Measurements from ENCODE around the gene USP17L12.
"Not testable (repeated sequence)": the region's sequence is repeated elsewhere in the genome, so short reads cannot be mapped to it uniquely, and the experiment has no call there.

The USP17L12 gene, protein sequence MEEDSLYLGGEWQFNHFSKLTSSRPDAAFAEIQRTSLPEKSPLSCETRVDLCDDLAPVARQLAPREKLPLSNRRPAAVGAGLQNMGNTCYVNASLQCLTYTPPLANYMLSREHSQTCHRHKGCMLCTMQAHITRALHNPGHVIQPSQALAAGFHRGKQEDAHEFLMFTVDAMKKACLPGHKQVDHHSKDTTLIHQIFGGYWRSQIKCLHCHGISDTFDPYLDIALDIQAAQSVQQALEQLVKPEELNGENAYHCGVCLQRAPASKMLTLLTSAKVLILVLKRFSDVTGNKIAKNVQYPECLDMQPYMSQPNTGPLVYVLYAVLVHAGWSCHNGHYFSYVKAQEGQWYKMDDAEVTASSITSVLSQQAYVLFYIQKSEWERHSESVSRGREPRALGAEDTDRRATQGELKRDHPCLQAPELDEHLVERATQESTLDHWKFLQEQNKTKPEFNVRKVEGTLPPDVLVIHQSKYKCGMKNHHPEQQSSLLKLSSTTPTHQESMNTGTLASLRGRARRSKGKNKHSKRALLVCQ

DNA sequence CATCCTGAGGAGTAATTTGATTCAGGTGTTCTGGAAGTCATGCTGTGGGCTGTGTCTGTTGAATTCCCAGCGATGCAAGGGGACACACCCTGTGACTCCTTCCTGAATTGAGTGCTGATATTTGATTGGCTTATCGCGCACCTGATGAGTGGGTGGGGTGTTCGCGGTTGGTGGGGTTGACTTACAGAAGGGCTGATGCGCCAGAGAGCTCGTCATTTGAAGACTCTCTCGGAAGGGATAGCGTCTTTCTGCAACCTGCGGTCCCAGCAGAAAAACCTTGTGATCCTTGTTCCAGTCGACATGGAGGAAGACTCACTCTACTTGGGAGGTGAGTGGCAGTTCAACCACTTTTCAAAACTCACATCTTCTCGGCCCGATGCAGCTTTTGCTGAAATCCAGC is at the start of gene USP17L12:
USP17L12 (plus strand) TSS at position 301 of the 400 bp plus-strand sequence; CDS start at position 301, 0 bp downstream.
- not testable (repeated sequence) for DNase-seq

DNA sequence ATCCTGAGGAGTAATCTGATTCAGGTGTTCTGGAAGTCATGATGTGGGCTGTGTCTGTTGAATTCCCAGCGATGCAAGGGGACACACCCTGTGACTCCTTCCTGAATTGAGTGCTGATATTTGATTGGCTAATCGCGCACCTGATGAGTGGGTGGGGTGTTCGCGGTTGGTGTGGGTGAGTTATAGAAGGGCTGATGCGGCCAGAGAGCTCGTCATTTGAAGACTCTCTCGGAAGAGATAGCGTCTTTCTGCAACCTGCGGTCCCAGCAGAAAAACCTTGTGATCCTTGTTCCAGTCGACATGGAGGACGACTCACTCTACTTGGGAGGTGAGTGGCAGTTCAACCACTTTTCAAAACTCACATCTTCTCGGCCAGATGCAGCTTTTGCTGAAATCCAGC is 9.6 kb upstream of the USP17L12 start, which contains the start of gene USP17L10:
USP17L10 (plus strand) TSS at position 301 of the 400 bp plus-strand sequence; CDS start at position 301, 0 bp downstream.
- not testable (repeated sequence) for DNase-seq

DNA sequence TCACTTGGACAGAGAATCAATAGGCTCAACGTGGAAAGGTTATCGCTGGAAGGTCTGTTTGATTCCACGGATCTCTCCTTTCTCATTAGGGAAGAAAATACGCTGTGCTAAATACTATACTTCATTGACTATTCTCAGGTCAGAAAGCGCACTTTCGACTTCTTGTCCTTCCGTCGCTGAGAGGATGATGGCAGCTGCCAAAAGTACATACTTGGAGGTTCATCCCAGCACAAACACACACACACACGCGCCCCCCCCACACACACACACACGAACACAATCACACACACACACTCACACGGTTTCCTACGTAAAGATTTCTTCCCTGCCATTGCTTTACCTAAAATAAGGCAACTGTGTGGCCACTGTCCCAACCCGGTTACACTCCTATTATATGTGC is 5.3 kb upstream of the USP17L12 start:
- DNase-seq = not testable (repeated sequence)

DNA sequence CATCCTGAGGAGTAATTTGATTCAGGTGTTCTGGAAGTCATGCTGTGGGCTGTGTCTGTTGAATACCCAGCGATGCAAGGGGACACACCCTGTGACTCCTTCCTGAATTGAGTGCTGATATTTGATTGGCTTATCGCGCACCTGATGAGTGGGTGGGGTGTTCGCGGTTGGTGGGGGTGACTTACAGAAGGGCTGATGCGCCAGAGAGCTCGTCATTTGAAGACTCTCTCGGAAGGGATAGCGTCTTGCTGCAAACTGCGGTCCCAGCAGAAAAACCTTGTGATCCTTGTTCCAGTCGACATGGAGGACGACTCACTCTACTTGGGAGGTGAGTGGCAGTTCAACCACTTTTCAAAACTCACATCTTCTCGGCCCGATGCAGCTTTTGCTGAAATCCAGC is 4.8 kb upstream of the USP17L12 start, which contains the start of gene USP17L11:
USP17L11 (plus strand) TSS at position 301 of the 400 bp plus-strand sequence; CDS start at position 301, 0 bp downstream.
- not testable (repeated sequence) for DNase-seq

DNA sequence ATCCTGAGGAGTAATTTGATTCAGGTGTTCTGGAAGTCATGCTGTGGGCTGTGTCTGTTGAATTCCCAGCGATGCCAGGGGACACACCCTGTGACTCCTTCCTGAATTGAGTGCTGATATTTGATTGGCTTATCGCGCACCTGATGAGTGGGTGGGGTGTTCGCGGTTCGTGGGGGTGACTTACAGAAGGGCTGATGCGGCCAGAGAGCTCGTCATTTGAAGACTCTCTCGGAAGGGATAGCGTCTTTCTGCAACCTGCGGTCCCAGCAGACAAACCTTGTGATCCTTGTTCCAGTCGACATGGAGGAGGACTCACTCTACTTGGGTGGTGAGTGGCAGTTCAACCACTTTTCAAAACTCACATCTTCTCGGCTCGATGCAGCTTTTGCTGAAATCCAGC is 4.6 kb downstream of the USP17L12 start, which contains the start of gene USP17L13:
USP17L13 (plus strand) TSS at position 301 of the 400 bp plus-strand sequence; CDS start at position 301, 0 bp downstream.
- DNase-seq = not testable (repeated sequence)

DNA sequence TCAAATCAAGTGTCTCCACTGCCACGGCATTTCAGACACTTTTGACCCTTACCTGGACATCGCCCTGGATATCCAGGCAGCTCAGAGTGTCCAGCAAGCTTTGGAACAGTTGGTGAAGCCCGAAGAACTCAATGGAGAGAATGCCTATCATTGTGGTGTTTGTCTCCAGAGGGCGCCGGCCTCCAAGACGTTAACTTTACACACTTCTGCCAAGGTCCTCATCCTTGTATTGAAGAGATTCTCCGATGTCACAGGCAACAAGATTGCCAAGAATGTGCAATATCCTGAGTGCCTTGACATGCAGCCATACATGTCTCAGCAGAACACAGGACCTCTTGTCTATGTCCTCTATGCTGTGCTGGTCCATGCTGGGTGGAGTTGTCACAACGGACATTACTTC is 10.3 kb downstream of the USP17L12 start:
- DNase-seq = not testable (repeated sequence)

DNA sequence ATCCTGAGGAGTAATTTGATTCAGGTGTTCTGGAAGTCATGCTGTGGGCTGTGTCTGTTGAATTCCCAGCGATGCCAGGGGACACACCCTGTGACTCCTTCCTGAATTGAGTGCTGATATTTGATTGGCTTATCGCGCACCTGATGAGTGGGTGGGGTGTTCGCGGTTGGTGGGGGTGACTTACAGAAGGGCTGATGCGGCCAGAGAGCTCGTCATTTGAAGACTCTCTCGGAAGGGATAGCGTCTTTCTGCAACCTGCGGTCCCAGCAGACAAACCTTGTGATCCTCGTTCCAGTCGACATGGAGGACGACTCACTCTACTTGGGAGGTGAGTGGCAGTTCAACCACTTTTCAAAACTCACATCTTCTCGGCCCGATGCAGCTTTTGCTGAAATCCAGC is 14.1 kb downstream of the USP17L12 start, which contains the start of gene USP17L15:
USP17L15 (plus strand) TSS at position 301 of the 400 bp plus-strand sequence; CDS start at position 301, 0 bp downstream.
- DNase-seq = not testable (repeated sequence)

DNA sequence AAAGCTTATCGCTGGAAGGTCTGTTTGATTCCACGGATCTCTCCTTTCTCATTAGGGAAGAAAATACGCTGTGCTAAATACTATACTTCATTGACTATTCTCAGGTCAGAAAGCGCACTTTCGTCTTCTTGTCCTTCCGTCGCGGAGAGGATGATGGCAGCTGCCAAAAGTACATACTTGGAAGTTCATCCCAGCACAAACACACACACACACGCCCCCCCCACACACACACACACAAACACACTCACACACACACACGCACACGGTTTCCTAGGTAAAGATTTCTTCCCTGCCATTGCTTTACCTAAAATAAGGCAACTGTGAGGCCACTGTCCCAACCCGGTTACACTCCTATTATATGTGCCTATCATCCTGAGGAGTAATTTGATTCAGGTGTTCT is 18.5 kb downstream of the USP17L12 start:
- DNase-seq = not testable (repeated sequence)

DNA sequence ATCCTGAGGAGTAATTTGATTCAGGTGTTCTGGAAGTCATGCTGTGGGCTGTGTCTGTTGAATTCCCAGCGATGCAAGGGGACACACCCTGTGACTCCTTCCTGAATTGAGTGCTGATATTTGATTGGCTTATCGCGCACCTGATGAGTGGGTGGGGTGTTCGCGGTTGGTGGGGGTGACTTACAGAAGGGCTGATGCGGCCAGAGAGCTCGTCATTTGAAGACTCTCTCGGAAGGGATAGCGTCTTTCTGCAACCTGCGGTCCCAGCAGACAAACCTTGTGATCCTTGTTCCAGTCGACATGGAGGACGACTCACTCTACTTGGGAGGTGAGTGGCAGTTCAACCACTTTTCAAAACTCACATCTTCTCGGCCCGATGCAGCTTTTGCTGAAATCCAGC is 23.6 kb downstream of the USP17L12 start, which contains the start of gene USP17L17:
USP17L17 (plus strand) TSS at position 301 of the 400 bp plus-strand sequence; CDS start at position 301, 0 bp downstream.
- DNase-seq = not testable (repeated sequence)

DNA sequence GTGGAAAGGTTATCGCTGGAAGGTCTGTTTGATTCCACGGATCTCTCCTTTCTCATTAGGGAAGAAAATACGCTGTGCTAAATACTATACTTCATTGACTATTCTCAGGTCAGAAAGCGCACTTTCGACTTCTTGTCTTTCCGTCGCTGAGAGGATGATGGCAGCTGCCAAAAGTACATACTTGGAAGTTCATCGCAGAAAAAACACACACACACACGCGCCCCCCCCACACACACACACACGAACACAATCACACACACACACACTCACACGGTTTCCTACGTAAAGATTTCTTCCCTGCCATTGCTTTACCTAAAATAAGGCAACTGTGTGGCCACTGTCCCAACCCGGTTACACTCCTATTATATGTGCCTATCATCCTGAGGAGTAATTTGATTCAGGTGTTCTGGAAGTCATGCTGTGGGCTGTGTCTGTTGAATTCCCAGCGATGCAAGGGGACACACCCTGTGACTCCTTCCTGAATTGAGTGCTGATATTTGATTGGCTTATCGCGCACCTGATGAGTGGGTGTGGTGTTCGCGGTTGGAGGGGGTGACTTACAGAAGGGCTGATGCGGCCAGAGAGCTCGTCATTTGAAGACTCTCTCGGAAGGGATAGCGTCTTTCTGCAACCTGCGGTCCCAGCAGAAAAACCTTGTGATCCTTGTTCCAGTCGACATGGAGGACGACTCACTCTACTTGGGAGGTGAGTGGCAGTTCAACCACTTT is 28.2 kb downstream of the USP17L12 start, which contains the start of gene USP17L18:
USP17L18 (plus strand) TSS at position 678 of the 728 bp plus-strand sequence; CDS start at position 678, 0 bp downstream.
- DNase-seq = not testable (repeated sequence)

DNA sequence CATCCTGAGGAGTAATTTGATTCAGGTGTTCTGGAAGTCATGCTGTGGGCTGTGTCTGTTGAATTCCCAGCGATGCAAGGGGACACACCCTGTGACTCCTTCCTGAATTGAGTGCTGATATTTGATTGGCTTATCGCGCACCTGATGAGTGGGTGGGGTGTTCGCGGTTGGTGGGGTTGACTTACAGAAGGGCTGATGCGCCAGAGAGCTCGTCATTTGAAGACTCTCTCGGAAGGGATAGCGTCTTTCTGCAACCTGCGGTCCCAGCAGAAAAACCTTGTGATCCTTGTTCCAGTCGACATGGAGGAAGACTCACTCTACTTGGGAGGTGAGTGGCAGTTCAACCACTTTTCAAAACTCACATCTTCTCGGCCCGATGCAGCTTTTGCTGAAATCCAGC is 33.1 kb downstream of the USP17L12 start, which contains the start of gene USP17L19:
USP17L19 (plus strand) TSS at position 301 of the 400 bp plus-strand sequence; CDS start at position 301, 0 bp downstream.
- not testable (repeated sequence) for DNase-seq

DNA sequence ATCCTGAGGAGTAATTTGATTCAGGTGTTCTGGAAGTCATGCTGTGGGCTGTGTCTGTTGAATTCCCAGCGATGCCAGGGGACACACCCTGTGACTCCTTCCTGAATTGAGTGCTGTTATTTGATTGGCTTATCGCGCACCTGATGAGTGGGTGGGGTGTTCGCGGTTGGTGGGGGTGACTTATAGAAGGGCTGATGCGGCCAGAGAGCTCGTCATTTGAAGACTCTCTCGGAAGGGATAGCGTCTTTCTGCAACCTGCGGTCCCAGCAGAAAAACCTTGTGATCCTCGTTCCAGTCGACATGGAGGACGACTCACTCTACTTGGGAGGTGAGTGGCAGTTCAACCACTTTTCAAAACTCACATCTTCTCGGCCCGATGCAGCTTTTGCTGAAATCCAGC is 37.9 kb downstream of the USP17L12 start, which contains the start of gene USP17L20:
USP17L20 (plus strand) TSS at position 301 of the 400 bp plus-strand sequence; CDS start at position 301, 0 bp downstream.
- DNase-seq = not testable (repeated sequence)

DNA sequence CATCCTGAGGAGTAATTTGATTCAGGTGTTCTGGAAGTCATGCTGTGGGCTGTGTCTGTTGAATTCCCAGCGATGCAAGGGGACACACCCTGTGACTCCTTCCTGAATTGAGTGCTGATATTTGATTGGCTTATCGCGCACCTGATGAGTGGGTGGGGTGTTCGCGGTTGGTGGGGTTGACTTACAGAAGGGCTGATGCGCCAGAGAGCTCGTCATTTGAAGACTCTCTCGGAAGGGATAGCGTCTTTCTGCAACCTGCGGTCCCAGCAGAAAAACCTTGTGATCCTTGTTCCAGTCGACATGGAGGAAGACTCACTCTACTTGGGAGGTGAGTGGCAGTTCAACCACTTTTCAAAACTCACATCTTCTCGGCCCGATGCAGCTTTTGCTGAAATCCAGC is 42.6 kb downstream of the USP17L12 start, which contains the start of gene USP17L21:
USP17L21 (plus strand) TSS at position 301 of the 400 bp plus-strand sequence; CDS start at position 301, 0 bp downstream.
- not testable (repeated sequence) for DNase-seq

DNA sequence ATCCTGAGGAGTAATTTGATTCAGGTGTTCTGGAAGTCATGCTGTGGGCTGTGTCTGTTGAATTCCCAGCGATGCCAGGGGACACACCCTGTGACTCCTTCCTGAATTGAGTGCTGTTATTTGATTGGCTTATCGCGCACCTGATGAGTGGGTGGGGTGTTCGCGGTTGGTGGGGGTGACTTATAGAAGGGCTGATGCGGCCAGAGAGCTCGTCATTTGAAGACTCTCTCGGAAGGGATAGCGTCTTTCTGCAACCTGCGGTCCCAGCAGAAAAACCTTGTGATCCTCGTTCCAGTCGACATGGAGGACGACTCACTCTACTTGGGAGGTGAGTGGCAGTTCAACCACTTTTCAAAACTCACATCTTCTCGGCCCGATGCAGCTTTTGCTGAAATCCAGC is 47.4 kb downstream of the USP17L12 start, which contains the start of gene USP17L22:
USP17L22 (plus strand) TSS at position 301 of the 400 bp plus-strand sequence; CDS start at position 301, 0 bp downstream.
- DNase-seq = not testable (repeated sequence)
